ENCODE measurements around the gene SGTA. TPM values are rescaled to one million over a fixed set of nuclear protein-coding genes. Genes with fewer than 3 reads are reported as not detected.

Gene SGTA
- total RNA-seq, 4 donors from 2014 or later: 37.0 to 66.6 (median 47.5) TPM

GRCh38 chr19:2719920-2720776, 62.9 kb downstream of the SGTA start:
- WGBS, 2 donors (ENCODE audit: low coverage in 1 of 2): 0 to 10% methylated on average over 1 to 34 of the region's 37 CpGs
- Histone ChIP-seq H3K27me3 (peaks cover 69% of the 10 kb centered on the region), H3K36me3 (no peaks in the 10 kb centered on the region), H3K9me3 (no peaks in the 10 kb centered on the region), H3K27ac (no peak overlapping the region), H3K4me1 (peaks cover 9 to 28% (median 19%) of the 10 kb centered on the region in 4 donors), H3K4me3 (peak overlapping the region in 3 of 4 donors; percentile 16 to 45 (median 42))
- in situ Hi-C loops (cut with MboI; ENCODE audit: low pct_ligation_motif_present in 1 of 4, low pct_unique_long_range_greater_than_20kb in 1 of 4, low sequenced_read_pairs in 3 of 4) (no loop called here), intact Hi-C loops (cut with DNase I; ENCODE audit: low total_unique reads) (no loop called here)
- DNase-seq: no peak
- no peak for TF ChIP-seq EP300 (IDR thresholded peaks at IDR 0.05; ENCODE audit: low read depth)
- TF ChIP-seq, protein P1, sequence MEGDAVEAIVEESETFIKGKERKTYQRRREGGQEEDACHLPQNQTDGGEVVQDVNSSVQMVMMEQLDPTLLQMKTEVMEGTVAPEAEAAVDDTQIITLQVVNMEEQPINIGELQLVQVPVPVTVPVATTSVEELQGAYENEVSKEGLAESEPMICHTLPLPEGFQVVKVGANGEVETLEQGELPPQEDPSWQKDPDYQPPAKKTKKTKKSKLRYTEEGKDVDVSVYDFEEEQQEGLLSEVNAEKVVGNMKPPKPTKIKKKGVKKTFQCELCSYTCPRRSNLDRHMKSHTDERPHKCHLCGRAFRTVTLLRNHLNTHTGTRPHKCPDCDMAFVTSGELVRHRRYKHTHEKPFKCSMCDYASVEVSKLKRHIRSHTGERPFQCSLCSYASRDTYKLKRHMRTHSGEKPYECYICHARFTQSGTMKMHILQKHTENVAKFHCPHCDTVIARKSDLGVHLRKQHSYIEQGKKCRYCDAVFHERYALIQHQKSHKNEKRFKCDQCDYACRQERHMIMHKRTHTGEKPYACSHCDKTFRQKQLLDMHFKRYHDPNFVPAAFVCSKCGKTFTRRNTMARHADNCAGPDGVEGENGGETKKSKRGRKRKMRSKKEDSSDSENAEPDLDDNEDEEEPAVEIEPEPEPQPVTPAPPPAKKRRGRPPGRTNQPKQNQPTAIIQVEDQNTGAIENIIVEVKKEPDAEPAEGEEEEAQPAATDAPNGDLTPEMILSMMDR (IDR thresholded peaks at IDR 0.05): no peak
- no peak for TF ChIP-seq POLR2AphosphoS5 (IDR thresholded peaks at IDR 0.05)
- TF ChIP-seq POLR2A (IDR thresholded peaks at IDR 0.05): no peak

GRCh38 chr19:2719232-2719735, 63.8 kb downstream of the SGTA start:
- 17 to 35% methylated on average over 1 to 7 of the region's 7 CpGs for WGBS, 2 donors (ENCODE audit: low coverage in 1 of 2)
- intact Hi-C loops (cut with DNase I; ENCODE audit: low total_unique reads) (no loop called here), in situ Hi-C loops (cut with MboI; ENCODE audit: low pct_ligation_motif_present in 1 of 4, low pct_unique_long_range_greater_than_20kb in 1 of 4, low sequenced_read_pairs in 3 of 4) (no loop called here)
- no peak overlapping the region for H3K4me3 ChIP-seq
- H3K9me3 ChIP-seq: no peaks in the 10 kb centered on the region
- H3K27me3 ChIP-seq: peaks cover 65% of the 10 kb centered on the region
- no peak for DNase-seq
- H3K27ac ChIP-seq: no peak overlapping the region
- no peak for TF ChIP-seq EP300 (IDR thresholded peaks at IDR 0.05; ENCODE audit: low read depth)
- TF ChIP-seq POLR2AphosphoS5 (IDR thresholded peaks at IDR 0.05): no peak
- TF ChIP-seq, protein P1 (IDR thresholded peaks at IDR 0.05): no peak
- no peak for TF ChIP-seq POLR2A (IDR thresholded peaks at IDR 0.05)
- H3K36me3 ChIP-seq: no peaks in the 10 kb centered on the region
- H3K4me1 ChIP-seq: peaks cover 9 to 28% (median 19%) of the 10 kb centered on the region in 4 donors

GRCh38 chr19:2717638-2718541, 65.2 kb downstream of the SGTA start:
- in situ Hi-C loops (cut with MboI; ENCODE audit: low pct_ligation_motif_present in 1 of 4, low pct_unique_long_range_greater_than_20kb in 1 of 4, low sequenced_read_pairs in 3 of 4) (no loop called here), intact Hi-C loops (cut with DNase I; ENCODE audit: low total_unique reads) (no loop called here)
- Histone ChIP-seq H3K36me3 (no peaks in the 10 kb centered on the region), H3K9me3 (no peaks in the 10 kb centered on the region), H3K4me3 (no peak overlapping the region), H3K27me3 (peaks cover 52% of the 10 kb centered on the region), H3K4me1 (peaks cover 9 to 21% (median 16%) of the 10 kb centered on the region in 4 donors), H3K27ac (no peak overlapping the region)
- TF ChIP-seq, protein P1 (IDR thresholded peaks at IDR 0.05): no peak
- TF ChIP-seq POLR2A (IDR thresholded peaks at IDR 0.05) (no peak), POLR2AphosphoS5 (IDR thresholded peaks at IDR 0.05) (no peak), EP300 (IDR thresholded peaks at IDR 0.05; ENCODE audit: low read depth) (no peak)
- no peak for DNase-seq
- 68 to 89% methylated on average over 3 to 49 of the region's 52 CpGs for WGBS, 2 donors (ENCODE audit: low coverage in 1 of 2)

Data from transverse colon (tissue), 4 donors.